ENCODE results near the gene PPP3CA.
A peak's percentile ranks its signal among the peaks of the same experiment; 100 is the strongest.
"Not testable (repeated sequence)": the region's sequence is repeated elsewhere in the genome, so short reads cannot be mapped to it uniquely, and the experiment has no call there.

The PPP3CA gene

GRCh38 chr4:101010987-101011386, 336.3 kb downstream of the PPP3CA start:
- FAIRE-seq: no peak
- no peak for DNase-seq (ENCODE audit: insufficient read length, low spot score)

GRCh38 chr4:101009471-101009870, 337.9 kb downstream of the PPP3CA start:
- TF ChIP-seq POLR2AphosphoS5 (IDR thresholded peaks at IDR 0.05; ENCODE audit: low read depth, low read length) (no peak), SPI1 (IDR thresholded peaks at IDR 0.05; ENCODE audit: low read depth, low read length) (no peak), PAX5 (IDR thresholded peaks at IDR 0.05; ENCODE audit: insufficient read depth, low read length, severe bottlenecking) (no peak), TAF1 (IDR thresholded peaks at IDR 0.05; ENCODE audit: low read depth, low read length) (no peak), POLR2A (IDR thresholded peaks at IDR 0.05; ENCODE audit: low read depth, low read length) (no peak), POU2F2 (IDR thresholded peaks at IDR 0.05; ENCODE audit: low read depth, low read length) (no peak)
- DNase-seq (ENCODE audit: insufficient read length, low spot score) (no peak), FAIRE-seq (peak; percentile 90)

More at GRCh38 chr4:101010987-101011386, 336.3 kb downstream of the PPP3CA start:
- TF ChIP-seq TAF1 (IDR thresholded peaks at IDR 0.05; ENCODE audit: low read depth, low read length): no peak
- TF ChIP-seq POLR2A (IDR thresholded peaks at IDR 0.05; ENCODE audit: low read depth, low read length): no peak
- no peak for TF ChIP-seq POU2F2 (IDR thresholded peaks at IDR 0.05; ENCODE audit: low read depth, low read length)
- no peak for TF ChIP-seq PAX5 (IDR thresholded peaks at IDR 0.05; ENCODE audit: insufficient read depth, low read length, severe bottlenecking)
- TF ChIP-seq POLR2AphosphoS5 (IDR thresholded peaks at IDR 0.05; ENCODE audit: low read depth, low read length): no peak
- TF ChIP-seq SPI1 (IDR thresholded peaks at IDR 0.05; ENCODE audit: low read depth, low read length): no peak

GRCh38 chr4:101008503-101008902, 338.8 kb downstream of the PPP3CA start:
- no peak for FAIRE-seq
- TF ChIP-seq POLR2AphosphoS5 (IDR thresholded peaks at IDR 0.05; ENCODE audit: low read depth, low read length): no peak
- TF ChIP-seq POU2F2 (IDR thresholded peaks at IDR 0.05; ENCODE audit: low read depth, low read length): no peak
- TF ChIP-seq TAF1 (IDR thresholded peaks at IDR 0.05; ENCODE audit: low read depth, low read length): no peak
- TF ChIP-seq SPI1 (IDR thresholded peaks at IDR 0.05; ENCODE audit: low read depth, low read length): no peak
- no peak for TF ChIP-seq PAX5 (IDR thresholded peaks at IDR 0.05; ENCODE audit: insufficient read depth, low read length, severe bottlenecking)
- no peak for TF ChIP-seq POLR2A (IDR thresholded peaks at IDR 0.05; ENCODE audit: low read depth, low read length)
- no peak for DNase-seq (ENCODE audit: insufficient read length, low spot score)

- FAIRE-seq (no peak), DNase-seq (ENCODE audit: insufficient read length, low spot score) (no peak)
- TF ChIP-seq SPI1 (IDR thresholded peaks at IDR 0.05; ENCODE audit: low read depth, low read length) (no peak), PAX5 (IDR thresholded peaks at IDR 0.05; ENCODE audit: insufficient read depth, low read length, severe bottlenecking) (no peak), POLR2AphosphoS5 (IDR thresholded peaks at IDR 0.05; ENCODE audit: low read depth, low read length) (no peak), TAF1 (IDR thresholded peaks at IDR 0.05; ENCODE audit: low read depth, low read length) (no peak), POLR2A (IDR thresholded peaks at IDR 0.05; ENCODE audit: low read depth, low read length) (no peak), POU2F2 (IDR thresholded peaks at IDR 0.05; ENCODE audit: low read depth, low read length) (no peak)
Observed at GRCh38 chr4:101005659-101006058, 341.7 kb downstream of the PPP3CA start.

- no peak for FAIRE-seq
- no peak for TF ChIP-seq PAX5 (IDR thresholded peaks at IDR 0.05; ENCODE audit: insufficient read depth, low read length, severe bottlenecking)
- no peak for TF ChIP-seq POLR2AphosphoS5 (IDR thresholded peaks at IDR 0.05; ENCODE audit: low read depth, low read length)
- no peak for TF ChIP-seq POU2F2 (IDR thresholded peaks at IDR 0.05; ENCODE audit: low read depth, low read length)
- no peak for TF ChIP-seq TAF1 (IDR thresholded peaks at IDR 0.05; ENCODE audit: low read depth, low read length)
- TF ChIP-seq POLR2A (IDR thresholded peaks at IDR 0.05; ENCODE audit: low read depth, low read length): no peak
- TF ChIP-seq SPI1 (IDR thresholded peaks at IDR 0.05; ENCODE audit: low read depth, low read length): no peak
- DNase-seq (ENCODE audit: insufficient read length, low spot score): no peak
Observed at GRCh38 chr4:101000496-101000895, 346.8 kb downstream of the PPP3CA start.

GRCh38 chr4:100995671-100996070, 351.7 kb downstream of the PPP3CA start:
- DNase-seq (ENCODE audit: insufficient read length, low spot score) (no peak), FAIRE-seq (no peak)

GRCh38 chr4:100995002-100995401, 352.3 kb downstream of the PPP3CA start:
- DNase-seq (ENCODE audit: insufficient read length, low spot score); FAIRE-seq: not testable (repeated sequence)

More at GRCh38 chr4:100995671-100996070, 351.7 kb downstream of the PPP3CA start:
- TF ChIP-seq SPI1 (IDR thresholded peaks at IDR 0.05; ENCODE audit: low read depth, low read length): no peak
- TF ChIP-seq POLR2AphosphoS5 (IDR thresholded peaks at IDR 0.05; ENCODE audit: low read depth, low read length): no peak
- no peak for TF ChIP-seq PAX5 (IDR thresholded peaks at IDR 0.05; ENCODE audit: insufficient read depth, low read length, severe bottlenecking)
- no peak for TF ChIP-seq POU2F2 (IDR thresholded peaks at IDR 0.05; ENCODE audit: low read depth, low read length)
- no peak for TF ChIP-seq POLR2A (IDR thresholded peaks at IDR 0.05; ENCODE audit: low read depth, low read length)

- DNase-seq (ENCODE audit: insufficient read length, low spot score); FAIRE-seq: not testable (repeated sequence)
Observed at GRCh38 chr4:100991332-100992069, 355.8 kb downstream of the PPP3CA start.

- no peak for DNase-seq (ENCODE audit: insufficient read length, low spot score)
- FAIRE-seq: no peak
- TF ChIP-seq POLR2A (IDR thresholded peaks at IDR 0.05; ENCODE audit: low read depth, low read length) (no peak), TAF1 (IDR thresholded peaks at IDR 0.05; ENCODE audit: low read depth, low read length) (no peak), POU2F2 (IDR thresholded peaks at IDR 0.05; ENCODE audit: low read depth, low read length) (no peak), POLR2AphosphoS5 (IDR thresholded peaks at IDR 0.05; ENCODE audit: low read depth, low read length) (no peak), SPI1 (IDR thresholded peaks at IDR 0.05; ENCODE audit: low read depth, low read length) (no peak), PAX5 (IDR thresholded peaks at IDR 0.05; ENCODE audit: insufficient read depth, low read length, severe bottlenecking) (no peak)
Observed at GRCh38 chr4:100989401-100989800, 357.9 kb downstream of the PPP3CA start.

GRCh38 chr4:100988876-100989275, 358.4 kb downstream of the PPP3CA start:
- FAIRE-seq (no peak), DNase-seq (ENCODE audit: insufficient read length, low spot score) (no peak)
- TF ChIP-seq PAX5 (IDR thresholded peaks at IDR 0.05; ENCODE audit: insufficient read depth, low read length, severe bottlenecking) (no peak), TAF1 (IDR thresholded peaks at IDR 0.05; ENCODE audit: low read depth, low read length) (no peak), POU2F2 (IDR thresholded peaks at IDR 0.05; ENCODE audit: low read depth, low read length) (no peak), POLR2AphosphoS5 (IDR thresholded peaks at IDR 0.05; ENCODE audit: low read depth, low read length) (no peak), POLR2A (IDR thresholded peaks at IDR 0.05; ENCODE audit: low read depth, low read length) (no peak), SPI1 (IDR thresholded peaks at IDR 0.05; ENCODE audit: low read depth, low read length) (no peak)
